OCI-M1 (cell line): ENCODE results near the gene SLCO1B3.
"Not testable (repeated sequence)": the region's sequence is repeated elsewhere in the genome, so short reads cannot be mapped to it uniquely, and the experiment has no call there.

ENCODE experiments used
- DNase-seq: peaks from one replicate; lab custom pipeline; 2025; lab: John Stamatoyannopoulos, UW

The SLCO1B3 gene, protein sequence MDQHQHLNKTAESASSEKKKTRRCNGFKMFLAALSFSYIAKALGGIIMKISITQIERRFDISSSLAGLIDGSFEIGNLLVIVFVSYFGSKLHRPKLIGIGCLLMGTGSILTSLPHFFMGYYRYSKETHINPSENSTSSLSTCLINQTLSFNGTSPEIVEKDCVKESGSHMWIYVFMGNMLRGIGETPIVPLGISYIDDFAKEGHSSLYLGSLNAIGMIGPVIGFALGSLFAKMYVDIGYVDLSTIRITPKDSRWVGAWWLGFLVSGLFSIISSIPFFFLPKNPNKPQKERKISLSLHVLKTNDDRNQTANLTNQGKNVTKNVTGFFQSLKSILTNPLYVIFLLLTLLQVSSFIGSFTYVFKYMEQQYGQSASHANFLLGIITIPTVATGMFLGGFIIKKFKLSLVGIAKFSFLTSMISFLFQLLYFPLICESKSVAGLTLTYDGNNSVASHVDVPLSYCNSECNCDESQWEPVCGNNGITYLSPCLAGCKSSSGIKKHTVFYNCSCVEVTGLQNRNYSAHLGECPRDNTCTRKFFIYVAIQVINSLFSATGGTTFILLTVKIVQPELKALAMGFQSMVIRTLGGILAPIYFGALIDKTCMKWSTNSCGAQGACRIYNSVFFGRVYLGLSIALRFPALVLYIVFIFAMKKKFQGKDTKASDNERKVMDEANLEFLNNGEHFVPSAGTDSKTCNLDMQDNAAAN

DNA sequence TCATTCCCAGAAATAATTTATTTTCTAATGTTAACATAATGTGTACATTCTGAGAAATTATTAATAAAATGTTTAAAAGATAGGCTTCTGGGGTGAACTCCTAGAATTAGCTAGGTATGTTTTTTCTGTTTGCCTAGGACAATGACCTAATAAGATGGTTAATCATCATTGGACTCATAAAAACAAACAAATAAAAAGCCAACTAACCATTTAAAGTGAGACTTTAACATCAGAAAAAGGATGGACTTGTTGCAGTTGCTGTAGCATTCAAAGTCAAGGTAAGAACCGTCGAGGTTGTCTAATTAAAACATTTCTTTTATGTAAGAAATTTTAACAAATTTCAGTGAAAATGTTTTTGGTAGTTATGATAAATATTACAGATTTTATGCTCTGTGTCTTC, at the start of gene SLCO1B3:
SLCO1B3 (plus strand) TSS at position 219 of the 400 bp plus-strand sequence. CDS start 5,034 bp downstream, outside the sequence.
- DNase-seq: no peak

DNA sequence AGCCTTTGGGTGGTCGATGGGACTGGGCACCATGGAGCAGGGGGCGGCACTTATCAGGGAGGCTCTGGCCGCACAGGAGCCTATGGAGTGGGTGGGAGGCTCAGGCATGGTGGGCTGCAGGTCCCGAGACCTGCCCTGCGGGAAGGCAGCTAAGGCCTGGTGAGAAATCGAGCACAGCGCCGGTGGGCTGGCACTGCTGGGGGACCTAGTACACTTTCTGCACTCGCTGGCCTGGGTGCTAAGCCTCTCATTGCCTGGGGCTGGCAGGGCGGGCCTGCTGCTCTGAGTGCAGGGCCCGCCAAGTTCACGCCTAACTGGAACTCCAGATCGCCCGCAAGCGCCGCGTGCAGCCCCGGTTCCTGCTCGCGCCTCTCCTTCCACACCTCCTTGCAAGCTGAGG, 33.1 kb upstream of the SLCO1B3 start:
- DNase-seq: no peak

DNA sequence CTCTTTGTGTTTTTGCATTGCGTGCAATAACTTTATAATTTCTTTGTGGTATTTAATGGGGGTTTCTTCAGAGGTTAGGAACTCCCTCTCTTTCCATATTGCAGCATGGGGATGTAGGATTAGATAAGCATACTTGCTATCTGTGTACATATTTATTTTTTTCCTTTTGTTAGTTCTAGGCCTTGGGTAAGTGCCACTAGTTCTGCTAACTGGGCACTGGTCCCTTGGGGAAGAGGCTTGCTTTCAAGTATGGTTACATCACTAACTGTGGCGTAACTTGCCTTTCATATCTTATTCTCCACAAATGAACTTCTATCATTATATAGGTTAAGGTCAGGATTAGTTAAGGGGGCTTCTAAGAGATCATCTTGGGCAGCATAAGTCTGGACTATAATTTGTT, 31.5 kb upstream of the SLCO1B3 start:
- DNase-seq: peak; percentile 47

DNA sequence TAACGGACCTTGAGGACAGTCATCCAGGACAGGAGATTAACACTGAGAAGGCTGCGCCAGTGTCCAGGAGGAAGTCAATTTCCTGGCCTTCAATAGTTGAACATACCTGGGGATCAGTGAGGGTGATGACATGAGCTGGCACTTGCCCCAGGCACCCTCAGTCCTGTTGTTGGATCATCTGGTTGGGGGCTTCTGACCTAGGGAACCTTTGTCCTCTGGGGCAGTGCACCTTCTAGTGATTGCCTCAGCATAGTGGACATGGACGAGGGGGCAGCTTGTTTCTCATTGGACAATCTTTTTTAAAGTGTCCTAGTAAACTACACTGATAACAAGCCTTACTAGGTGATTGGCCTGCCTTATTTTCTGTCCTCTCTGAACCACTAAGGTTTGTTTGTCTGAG, 30.5 kb upstream of the SLCO1B3 start:
- DNase-seq: not testable (repeated sequence)

DNA sequence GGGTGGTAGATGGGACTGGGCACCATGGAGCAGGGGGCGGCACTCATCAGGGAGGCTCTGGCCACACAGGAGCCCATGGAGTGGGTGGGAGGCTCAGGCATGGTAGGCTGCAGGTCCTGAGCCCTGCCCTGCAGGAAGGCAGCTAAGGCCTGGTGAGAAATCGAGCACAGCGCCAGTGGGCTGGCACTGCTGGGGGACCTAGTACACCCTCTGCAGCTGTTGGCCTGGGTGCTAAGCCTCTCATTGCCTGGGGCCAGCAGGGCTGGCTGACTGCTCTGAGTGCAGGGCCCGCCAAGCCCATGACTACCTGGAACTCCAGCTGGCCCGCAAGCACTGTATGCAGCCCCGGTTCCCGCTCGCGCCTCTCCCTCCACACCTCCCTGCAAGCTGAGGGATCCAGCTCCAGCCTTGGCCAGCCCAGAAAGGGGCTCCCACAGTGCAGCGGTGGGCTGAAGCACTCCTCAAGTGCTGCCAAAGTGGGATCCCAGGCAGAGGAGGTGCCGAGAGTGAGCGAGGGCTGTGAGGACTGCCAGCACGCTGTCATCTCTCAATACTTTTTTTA, 26.6 kb upstream of the SLCO1B3 start:
- not testable (repeated sequence) for DNase-seq

DNA sequence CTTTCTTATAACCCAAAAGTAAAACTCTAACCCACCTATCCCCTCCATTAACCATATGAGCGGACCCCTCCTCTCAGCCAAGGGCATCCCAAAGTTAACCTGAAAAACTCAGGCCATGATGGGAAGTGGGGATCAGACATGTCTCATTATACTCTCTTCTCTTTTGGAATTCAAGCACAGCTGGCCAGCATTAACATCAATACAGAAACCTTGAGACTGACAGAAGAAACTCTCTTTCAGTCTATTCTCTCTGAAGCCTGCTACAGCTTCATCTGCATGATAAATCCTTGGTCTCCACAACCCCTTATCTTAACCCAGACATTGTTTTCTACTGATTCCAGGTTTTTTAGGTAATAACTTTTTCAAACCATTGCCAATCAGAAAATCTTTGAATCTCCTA, 17.5 kb upstream of the SLCO1B3 start:
- no peak for DNase-seq

DNA sequence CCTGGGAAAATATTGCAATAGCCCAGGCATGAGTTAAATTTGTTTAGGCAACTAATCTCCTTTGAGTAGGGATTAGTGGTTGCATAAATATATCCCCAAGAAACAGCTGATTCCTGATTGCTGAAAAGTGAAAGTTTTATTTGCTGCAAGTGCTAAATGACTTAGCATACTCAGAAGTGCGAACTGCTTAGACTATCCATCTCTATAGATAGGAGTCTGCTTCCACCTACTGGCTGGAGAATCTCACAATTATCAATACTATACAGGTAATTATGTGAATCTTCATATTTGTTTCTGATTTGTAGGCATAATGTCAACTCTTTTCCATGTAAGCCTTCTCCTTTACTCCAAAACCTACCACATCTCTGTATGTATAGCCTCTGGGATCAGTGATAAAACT, 12.0 kb upstream of the SLCO1B3 start:
- peak; percentile 90 for DNase-seq

DNA sequence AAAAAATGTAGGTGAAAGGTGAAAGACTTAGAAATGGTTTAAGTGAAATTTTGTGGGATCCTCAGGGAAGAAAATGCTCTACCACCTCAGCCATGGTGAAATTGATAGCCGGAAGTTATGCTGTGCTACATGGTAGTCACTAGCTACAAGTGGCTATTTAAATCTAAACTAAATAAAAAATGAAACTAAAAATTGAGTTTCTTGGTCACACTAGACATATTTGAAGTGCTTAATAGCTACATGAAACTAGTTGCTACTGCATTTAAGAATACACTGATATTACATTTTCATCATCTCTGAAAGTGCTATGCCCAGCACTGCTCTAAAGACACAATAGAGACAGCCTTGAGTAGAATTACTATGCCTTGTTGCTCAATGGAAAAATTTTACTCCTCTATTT, 10.3 kb upstream of the SLCO1B3 start:
- DNase-seq: peak; percentile 8

DNA sequence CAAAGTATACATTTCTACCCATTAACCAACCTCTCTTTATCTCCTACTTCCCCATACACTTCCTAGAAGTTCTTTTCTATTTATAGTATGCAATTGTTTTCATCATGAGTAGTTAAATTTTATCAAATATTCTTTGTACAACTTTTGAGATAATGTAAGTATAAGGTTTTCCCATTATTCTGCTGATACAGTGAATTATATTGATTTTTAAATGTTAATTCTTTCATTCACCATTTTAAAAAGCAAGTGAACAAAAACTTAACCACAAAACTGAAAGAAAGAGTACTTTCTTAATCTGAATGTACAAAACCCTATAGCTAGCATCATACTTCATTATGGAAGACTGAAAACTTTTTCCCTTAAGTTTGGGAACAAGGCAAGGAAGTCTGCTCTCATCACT, 9.5 kb upstream of the SLCO1B3 start:
- peak; percentile 44 for DNase-seq

DNA sequence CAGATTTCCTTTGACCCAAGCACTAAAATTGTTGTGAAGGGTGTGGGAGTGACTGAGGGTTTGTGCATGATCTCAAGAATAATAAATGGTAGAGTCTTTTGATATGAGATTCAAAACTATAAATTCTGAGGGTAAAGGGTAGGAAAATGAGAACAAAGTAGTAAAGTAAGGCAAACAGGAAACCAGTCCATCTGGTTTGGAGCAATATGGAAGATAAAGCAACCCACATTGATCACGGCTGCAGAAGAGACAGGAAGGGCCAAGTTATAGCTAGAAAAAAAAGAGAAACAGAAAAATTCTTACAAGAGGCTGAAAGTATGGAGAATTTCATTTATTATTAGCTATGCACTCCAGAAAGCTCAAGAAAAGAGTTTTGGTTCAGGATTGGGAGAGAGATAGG, 4.6 kb upstream of the SLCO1B3 start:
- DNase-seq: no peak

DNA sequence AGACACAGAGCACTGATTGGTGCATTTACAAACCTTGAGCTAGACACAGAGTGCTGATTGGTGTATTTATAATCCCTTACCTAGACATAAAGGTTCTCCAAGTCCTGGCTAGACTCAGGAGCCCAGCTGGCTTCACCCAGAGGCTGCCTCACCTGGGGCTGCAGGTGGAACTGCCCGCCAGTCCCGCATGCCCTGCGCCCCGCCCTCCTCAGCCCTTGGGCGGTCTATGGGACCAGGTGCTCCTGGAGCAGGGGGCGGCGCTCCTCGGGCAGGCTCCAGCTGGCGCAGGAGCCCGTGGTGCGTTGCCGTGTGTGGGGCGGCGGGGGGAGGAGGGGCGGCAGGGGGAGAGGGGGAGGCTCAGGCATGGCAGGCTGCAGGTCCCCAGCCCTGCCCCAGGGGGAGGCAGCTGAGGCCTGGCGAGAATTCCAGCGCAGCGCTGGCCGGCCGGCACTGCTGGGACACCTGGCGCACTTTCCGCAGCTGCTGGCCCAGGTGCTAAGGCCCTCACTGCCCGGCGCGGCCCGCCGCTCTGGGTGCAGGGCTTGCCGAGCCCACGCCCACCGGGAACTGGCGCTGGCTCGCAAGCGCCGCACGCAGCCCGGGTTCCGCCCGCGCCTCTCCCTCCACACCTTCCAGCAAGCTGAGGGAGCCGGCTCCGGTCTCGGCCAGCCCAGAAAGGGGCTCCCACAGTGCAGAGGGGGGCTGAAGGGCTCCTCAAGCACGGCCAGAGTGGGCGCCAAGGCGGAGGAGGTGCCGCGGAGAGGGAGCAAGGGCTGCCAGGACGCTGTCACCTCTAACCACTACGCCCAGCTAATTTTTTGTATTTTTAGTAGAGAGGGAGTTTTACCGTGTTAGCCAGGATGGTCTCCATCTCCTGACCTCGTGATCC, 3.1 kb upstream of the SLCO1B3 start:
- DNase-seq: no peak

DNA sequence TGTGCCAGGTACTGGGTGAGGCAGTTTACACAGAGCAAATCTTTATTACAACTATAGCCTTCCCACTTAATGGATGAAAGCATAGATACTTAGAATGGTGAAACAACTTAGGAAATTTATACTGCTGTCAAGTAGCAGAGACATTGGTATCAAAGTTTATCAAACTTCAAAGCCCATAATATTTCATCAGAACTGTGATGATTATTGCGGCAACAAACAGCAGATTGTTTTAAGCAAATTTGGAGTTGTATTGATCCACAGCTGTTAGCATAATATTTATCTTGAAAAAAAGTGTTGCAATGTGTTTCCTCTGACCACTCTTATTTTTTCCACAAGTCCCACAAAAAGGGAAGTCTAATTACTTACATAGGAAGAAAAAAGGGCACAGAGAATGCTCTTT, 2.0 kb upstream of the SLCO1B3 start:
- DNase-seq: peak; percentile 38

DNA sequence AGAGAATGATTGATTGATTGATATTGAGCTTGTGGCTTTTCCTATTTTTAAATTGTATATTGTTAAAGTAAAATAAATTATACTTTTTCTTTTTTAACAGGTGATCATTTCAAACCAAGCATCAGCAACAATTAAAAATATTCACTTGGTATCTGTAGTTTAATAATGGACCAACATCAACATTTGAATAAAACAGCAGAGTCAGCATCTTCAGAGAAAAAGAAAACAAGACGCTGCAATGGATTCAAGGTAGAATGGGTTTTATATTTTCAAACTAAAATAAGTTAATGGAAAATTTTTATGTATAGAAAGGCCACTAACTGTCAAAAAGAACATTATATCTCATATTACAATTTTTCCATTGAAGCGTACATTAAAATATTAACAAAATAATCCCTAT, 5.1 kb downstream of the SLCO1B3 start:
- DNase-seq: no peak

DNA sequence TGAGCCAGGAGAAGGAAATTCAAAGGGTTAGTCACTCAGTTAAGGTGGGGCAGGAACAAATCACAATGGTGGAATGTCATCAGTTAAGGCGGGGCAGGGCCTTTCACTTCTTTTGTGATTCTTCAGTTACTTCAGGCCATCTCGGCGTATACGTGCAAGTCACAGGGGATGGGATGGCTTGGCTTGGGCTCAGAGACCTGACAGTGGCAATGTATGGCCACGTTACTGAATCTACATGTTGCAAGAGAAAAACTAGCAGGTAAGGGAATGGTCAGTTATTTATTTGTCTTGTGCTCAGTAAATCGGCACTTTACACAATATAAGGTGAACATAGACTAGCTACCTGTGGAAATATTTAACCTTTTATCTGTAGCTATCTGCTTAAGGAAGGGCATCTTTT, 11.9 kb downstream of the SLCO1B3 start:
- no peak for DNase-seq

DNA sequence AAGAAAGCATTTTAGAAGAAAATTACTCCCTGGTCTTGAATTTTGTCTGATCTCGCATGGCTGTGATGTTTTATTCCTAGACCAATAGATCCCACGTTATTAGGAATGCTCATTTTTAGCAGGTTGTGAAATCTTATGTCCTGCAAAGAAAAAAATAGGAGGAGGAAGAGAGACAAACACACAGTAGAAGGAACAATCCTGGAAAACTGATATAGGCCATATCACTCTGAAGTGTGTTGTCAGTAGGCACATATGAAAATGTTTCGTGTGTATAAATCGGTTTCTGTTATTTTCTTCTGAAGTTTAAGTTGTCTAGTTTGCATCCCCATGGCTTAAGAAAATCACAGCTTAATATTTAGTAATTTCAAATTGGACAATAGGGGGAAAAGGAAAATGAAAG, 12.4 kb downstream of the SLCO1B3 start:
- no peak for DNase-seq

DNA sequence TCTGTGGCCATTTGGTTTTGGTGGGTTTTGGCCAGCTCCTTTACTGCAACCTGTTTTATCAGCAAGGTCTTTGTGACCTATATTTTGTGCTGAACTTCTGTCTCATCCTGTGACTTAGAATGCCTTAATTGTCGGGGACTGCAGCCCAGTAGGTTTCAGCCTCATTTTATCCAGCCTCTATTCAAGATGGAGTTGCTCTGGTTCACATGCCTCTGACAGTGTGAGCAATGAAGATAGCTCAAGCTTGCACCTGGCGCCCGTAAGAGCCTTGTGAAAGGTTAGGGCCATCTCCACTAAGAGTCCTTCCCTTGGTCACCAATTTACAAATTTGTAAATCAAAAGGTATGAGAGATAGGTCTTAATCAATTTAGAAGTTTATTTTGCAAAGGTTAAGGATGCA, 19.4 kb downstream of the SLCO1B3 start:
- no peak for DNase-seq

DNA sequence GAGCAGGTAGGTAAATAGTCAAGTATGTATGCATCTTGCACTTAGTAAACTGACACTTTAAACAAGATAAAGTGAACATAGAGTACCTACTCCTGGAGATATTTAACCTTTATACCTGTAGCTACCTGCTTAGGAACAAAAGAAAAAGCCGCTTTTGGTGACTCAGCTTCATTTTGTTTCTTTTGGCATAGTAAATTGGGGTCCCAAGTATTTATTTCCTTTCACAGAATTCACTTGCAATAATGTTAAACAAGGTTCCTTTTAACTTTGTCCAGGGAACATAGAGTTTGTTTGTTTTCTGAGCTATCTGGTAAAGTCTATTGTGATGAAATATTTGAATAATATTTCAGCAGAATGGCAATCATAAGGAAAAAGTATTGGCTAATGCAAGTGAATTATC, 20.0 kb downstream of the SLCO1B3 start:
- no peak for DNase-seq

DNA sequence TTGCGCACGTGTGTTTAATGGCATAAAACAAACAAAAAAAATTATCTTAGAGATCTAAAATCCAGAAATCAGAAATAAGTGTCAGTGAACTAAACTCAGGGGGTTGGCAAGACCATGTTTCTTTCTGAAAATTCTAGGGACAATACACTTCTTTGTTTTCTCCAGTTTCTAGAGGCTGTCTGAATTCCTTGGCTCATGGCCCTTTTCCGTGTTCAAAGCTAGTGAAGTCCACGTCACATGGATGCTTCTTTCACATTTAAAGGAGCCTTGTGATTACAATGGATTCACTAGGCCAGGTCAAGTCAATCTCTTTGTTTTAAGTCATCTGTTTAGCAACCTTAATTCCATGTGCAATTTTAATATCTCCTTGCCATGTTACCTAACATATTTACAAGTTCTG, 22.4 kb downstream of the SLCO1B3 start:
- DNase-seq: no peak

DNA sequence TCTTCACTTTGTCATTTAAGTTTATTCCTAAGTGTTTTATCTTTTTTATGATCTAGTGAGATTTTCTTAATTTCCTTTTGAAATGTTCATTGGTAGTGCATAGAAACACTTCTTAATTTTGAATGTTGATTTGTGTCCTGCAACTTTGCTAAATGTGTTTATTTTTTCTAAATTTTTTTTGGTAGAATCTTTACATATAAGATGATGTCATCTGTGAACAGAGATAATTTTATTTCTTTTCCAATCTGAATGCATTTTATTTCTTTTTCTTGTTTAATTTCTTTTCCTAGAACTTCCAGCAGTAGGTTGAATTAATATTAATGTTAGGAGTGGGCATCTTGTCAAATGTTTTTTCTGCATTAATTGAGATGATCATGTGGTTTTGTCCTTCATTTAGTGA, 42.1 kb downstream of the SLCO1B3 start:
- DNase-seq: no peak

DNA sequence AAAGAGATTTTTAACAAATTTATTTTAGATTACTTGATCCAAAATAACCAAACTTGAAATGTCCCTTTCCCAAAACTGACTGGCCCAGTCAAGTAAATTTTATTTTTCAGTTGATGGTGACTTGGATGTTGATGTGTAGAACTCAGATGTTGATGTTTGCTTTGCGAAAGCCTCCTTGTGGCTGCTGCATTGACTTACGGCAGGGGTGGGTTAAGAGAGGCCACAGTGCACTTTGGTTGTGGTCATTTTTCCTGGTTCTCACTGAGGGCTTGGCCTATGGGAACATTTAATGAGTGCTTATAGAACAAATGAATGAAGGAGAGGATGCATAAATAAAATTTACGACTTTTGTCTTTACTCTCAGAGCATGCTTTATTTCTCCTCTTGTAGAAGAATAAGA, 52.6 kb downstream of the SLCO1B3 start:
- DNase-seq: no peak

DNA sequence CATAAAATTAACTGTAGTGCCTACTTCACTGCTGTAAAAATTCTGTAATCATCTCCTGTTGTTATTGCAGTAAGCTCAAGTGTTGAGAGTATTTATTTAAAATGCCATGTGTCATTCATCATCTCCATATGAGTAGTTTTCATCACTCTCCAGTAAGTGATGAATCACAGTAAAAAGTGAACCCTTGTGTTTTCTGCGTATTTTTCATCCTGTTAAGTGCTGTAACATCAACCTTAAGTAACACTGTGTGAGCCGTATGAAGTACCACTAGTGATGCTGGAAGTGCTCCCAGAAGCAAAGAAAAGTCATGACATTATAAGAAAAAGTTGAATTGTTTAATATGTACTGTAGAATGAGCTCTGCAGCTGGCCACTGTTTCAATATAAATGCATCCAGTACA, 55.4 kb downstream of the SLCO1B3 start:
- DNase-seq: no peak

DNA sequence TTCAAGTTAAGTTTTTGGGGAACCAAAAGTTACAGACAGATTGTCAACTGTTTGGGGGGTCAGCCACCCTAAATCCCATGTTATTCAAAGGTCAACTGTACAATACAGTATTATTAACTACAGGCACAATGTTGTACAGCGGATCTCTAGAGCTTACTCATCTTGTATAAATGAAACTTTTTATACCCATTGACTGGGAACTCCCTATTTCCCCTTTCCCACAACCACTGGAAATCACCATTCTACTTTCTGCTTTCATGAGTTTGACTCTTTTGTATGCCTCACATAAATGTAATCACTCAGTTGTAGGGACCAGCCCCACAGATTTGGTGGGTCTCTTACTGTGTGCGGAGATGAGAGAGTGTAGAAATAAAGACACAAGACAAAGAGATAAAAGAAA, 57.8 kb downstream of the SLCO1B3 start:
- DNase-seq: no peak
